ENCODE results near the gene AHRR. TPM values are rescaled to one million over a fixed set of nuclear protein-coding genes. Genes with fewer than 3 reads are reported as not detected.
"Not testable (repeated sequence)": the region's sequence is repeated elsewhere in the genome, so short reads cannot be mapped to it uniquely, and the experiment has no call there.

The AHRR gene
- total RNA-seq: 10 to 100 TPM in 1 of 2 donors, 1 to 10 TPM in 1; 4.1 to 11.0 TPM

DNA sequence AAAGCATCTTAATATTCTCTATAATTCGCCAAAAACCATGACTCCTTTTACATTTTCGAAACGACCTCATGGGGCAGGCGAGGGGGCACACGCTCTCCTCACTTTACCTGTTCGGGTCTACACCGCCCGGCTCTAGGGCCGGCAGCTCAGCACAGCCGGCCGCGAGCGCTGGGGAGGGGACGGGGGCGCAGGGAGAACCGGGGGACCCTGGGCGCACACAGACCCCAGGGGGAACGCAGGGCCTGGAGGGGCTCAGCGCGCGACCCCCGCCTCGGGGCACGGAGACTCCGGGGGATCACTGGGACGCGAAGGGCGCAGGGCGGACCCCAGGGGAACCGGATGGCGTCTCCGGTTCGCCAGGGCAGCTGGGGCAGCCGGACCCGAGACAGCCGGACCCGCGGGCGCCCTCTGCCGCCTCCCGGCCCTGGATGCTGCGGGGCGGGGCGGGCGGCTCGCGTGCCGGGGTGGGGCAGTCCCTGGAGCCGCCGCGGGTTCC lies at the start of gene AHRR:
Gene AHRR (plus strand): TSS at position 485 of the 496 bp plus-strand sequence. CDS start 22,189 bp downstream, outside the sequence.
- Mint-ChIP-seq H3K4me3 (peak within 1 kb of the TSS; percentile 44), H3K27ac (no peak within 1 kb of the TSS), H3K27me3 (peaks cover 16 to 17% of the 10 kb centered on the region in 2 donors), H3K9me3 (no peaks in the 10 kb centered on the region), H3K4me1 (ENCODE audit: low read depth in 2 of 2) (peaks cover 0 to 5% of the 10 kb centered on the region in 2 donors), H3K36me3 (no peaks in the 10 kb centered on the region)
- peak; percentile 77 to 86 for ATAC-seq
- peak; percentile 74 for DNase-seq (ENCODE audit: low spot score)

DNA sequence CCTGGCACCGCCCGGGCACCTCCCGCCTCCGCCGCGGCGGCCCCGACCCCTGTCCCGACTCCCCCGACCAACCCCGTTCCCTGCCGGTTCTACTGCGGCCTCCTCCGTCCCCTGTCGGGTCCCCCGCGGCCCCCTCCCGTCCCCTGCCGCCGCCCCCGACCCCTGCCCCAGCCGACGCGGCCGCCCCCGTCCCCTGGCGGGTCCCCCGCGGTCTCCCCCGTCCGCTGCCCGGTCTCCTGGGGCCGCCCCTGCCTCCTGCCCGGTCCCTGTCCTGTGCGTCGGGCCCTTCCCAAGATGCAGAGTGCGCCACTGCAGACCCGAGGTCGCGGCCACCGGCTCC lies 49.7 kb upstream of the AHRR start:
- H3K27me3 Mint-ChIP-seq; H3K4me3 Mint-ChIP-seq; H3K9me3 Mint-ChIP-seq; DNase-seq (ENCODE audit: low spot score); H3K36me3 Mint-ChIP-seq; ATAC-seq: not testable (repeated sequence)
- H3K4me1 Mint-ChIP-seq (ENCODE audit: low read depth in 2 of 2): peaks cover 14 to 26% of the 10 kb centered on the region in 2 donors
- peak overlapping the region in 1 of 2 donors; percentile 79 for H3K27ac Mint-ChIP-seq

DNA sequence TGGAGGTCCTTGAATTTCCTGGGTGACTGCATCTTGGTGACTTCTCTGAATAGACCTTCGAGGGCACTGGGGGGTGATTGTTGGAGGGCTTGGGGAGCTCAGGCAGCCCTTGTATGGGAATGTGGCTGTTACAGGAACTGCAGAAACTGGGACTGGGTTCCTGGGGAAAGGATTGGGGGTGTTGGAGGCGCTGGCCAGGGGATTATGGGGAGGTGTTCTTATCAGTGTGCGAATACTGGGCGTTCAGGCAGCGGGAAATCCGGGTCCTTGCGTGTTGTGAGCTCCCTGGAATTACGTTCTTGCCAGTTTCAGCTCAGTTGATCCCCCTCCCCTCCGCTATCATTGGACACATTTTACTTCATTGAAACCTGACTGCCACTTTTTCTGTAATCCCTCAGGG lies 48.4 kb upstream of the AHRR start:
- ATAC-seq; H3K27me3 Mint-ChIP-seq; DNase-seq (ENCODE audit: low spot score); H3K36me3 Mint-ChIP-seq; H3K9me3 Mint-ChIP-seq: not testable (repeated sequence)
- Mint-ChIP-seq H3K4me1 (ENCODE audit: low read depth in 2 of 2) (peaks cover 14 to 23% of the 10 kb centered on the region in 2 donors), H3K4me3 (peak overlapping the region; percentile 74), H3K27ac (peak overlapping the region; percentile 47 to 79)

DNA sequence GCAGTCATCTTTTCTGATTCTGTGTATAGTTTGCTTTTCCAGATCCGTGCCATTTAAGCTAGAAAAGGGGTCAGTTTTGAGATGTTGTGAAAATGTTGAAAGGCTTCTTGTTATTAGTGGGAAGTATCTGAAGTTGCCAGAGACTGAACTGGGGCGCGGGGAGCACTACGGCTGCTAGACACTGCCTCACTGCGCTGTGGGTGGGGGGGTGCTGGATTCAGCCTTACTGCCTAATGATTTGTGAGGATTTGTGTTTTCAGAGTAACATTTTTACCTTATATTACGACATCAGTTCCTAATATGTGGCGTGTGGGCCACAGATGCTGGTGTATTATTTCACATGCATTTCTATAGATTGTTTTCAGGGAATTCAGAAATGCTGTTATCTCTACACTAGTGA lies 48.0 kb upstream of the AHRR start:
- H3K9me3 Mint-ChIP-seq; H3K36me3 Mint-ChIP-seq; DNase-seq (ENCODE audit: low spot score); ATAC-seq; H3K27me3 Mint-ChIP-seq: not testable (repeated sequence)
- H3K4me3 Mint-ChIP-seq: peak overlapping the region; percentile 74
- peak overlapping the region; percentile 47 to 79 for H3K27ac Mint-ChIP-seq
- H3K4me1 Mint-ChIP-seq (ENCODE audit: low read depth in 2 of 2): peaks cover 17 to 23% of the 10 kb centered on the region in 2 donors

DNA sequence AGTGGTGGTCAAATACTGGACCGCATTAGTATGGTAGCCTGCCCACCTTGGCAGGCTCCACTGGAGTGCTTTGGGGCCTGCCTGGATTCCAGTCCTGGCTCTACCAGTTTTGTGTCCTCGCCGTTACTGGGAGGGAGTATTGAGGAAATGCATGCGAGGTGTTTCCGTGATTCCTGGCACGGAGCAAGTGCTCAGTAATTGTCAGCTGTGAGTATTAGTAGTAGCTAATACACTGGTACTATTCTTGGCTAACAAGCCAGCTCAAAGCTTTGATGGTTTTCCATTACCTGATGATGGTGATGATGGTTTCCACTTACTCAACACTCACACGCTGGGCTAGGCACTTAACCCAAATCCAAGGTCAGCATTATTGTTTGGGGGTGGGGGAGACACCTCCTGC lies 47.2 kb upstream of the AHRR start:
- not testable (repeated sequence) for H3K9me3 Mint-ChIP-seq; H3K27me3 Mint-ChIP-seq; DNase-seq (ENCODE audit: low spot score); ATAC-seq; H3K27ac Mint-ChIP-seq; H3K4me3 Mint-ChIP-seq; H3K36me3 Mint-ChIP-seq
- peaks cover 19 to 25% of the 10 kb centered on the region in 2 donors for H3K4me1 Mint-ChIP-seq (ENCODE audit: low read depth in 2 of 2)

DNA sequence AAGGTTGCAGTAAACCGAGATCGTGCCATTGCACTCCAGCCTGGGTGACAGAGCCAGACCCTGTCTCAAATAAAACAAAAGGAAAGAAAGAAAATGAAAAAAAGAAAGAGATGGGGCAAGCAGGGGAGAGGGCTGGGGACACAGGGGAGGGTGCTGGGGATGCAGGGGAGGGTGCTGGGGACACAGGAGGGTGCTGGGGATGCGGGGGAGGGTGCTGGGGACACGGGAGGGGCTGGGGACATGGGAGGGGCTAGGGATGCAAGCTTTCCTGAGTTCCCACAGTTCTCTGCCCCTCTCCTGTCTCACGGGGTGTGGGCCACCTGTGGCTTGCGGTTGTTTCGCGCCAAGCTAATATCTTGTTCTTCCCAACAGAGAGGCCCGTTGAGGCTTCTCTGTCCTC lies 42.9 kb upstream of the AHRR start:
- DNase-seq (ENCODE audit: low spot score): no peak
- Mint-ChIP-seq H3K27me3 (no peaks in the 10 kb centered on the region), H3K9me3 (no peaks in the 10 kb centered on the region), H3K27ac (no peak overlapping the region), H3K36me3 (no peaks in the 10 kb centered on the region), H3K4me3 (no peak overlapping the region), H3K4me1 (ENCODE audit: low read depth in 2 of 2) (peaks cover 34 to 42% of the 10 kb centered on the region in 2 donors)
- no peak for ATAC-seq

DNA sequence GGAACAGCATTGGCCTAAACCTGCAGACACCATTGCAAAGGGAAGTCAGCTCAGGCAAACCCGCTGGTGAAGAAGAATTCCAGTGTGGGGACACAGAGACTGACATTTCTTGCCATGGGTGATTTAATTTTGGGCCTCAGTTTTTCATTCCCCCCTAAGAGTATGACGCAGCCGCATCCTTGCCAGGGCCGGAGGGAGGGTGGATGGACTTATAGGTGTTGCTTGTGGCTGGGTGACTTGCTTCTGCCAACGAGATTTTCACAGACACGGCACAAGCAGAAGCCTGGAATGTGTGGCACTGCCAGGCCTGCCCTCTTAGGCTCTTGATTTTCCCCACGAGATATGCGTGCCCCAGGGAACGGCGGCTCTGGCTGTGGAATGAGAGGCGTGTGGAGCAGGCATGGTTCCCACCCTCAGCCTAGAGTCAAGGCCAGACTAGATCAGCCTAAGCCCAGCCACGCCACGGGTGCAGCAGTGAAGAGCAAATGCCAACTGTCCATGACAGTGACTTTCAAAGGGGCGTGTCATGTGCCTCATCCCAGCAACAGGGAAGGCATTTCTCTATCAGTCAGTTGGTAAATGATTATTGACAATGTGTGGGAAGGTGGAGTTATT lies 42.4 kb upstream of the AHRR start:
- H3K27me3 Mint-ChIP-seq; H3K9me3 Mint-ChIP-seq; H3K36me3 Mint-ChIP-seq; ATAC-seq; H3K4me3 Mint-ChIP-seq; DNase-seq (ENCODE audit: low spot score): not testable (repeated sequence)
- peaks cover 39 to 47% of the 10 kb centered on the region in 2 donors for H3K4me1 Mint-ChIP-seq (ENCODE audit: low read depth in 2 of 2)
- peak overlapping the region in 1 of 2 donors; percentile 58 for H3K27ac Mint-ChIP-seq

DNA sequence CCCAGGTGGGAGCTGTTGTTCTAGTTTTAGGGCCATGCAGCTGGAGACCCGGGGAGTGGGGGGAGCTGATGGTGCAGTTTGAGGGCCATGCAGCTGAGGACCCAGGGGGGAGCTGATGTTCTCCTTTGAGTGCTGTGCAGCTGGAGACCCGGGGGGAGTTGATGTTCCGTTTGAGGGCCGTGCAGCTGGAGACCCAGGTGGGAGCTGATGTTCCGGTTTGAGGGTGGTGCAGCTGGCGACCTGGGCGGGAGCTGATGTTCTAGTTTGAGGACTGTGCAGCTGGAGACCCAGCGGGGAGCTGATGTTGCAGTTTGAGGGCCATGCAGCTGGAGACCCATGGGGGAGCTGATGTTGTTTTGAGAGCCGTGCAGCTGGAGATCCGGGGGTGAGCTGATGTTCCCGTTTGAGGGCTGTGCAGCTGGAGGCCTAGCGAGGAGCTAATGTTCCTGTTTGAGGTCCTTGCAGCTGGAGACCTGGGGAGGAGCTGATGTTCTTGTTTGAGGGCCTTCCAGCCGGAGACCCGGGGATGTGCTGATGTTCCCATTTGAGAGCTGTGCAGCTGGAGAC lies 35.4 kb upstream of the AHRR start:
- Mint-ChIP-seq H3K27me3 (no peaks in the 10 kb centered on the region), H3K4me3 (no peak overlapping the region), H3K27ac (no peak overlapping the region), H3K9me3 (no peaks in the 10 kb centered on the region), H3K4me1 (ENCODE audit: low read depth in 2 of 2) (peaks cover 41 to 48% of the 10 kb centered on the region in 2 donors), H3K36me3 (no peaks in the 10 kb centered on the region)
- ATAC-seq (no peak), DNase-seq (ENCODE audit: low spot score) (no peak)

DNA sequence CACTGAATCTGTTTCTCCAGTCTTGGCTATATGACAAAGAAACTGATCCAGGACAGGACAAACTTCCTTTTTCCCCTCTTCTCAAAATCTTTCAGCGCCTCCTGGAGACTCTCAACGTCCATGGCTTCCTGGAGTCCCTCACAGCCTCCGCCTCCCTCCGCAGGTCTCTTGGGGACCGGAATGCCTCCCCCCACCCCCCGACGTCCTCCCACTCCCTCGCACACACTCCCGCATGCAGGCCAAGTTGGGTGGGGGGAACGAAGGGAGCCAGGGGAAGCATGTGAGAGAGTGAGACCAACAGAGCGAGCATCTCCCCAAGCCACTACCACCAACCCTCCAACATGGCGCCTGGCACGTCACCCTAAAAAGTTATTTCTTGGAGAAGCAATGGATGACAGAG lies 31.3 kb upstream of the AHRR start:
- not testable (repeated sequence) for ATAC-seq, H3K36me3 Mint-ChIP-seq

DNA sequence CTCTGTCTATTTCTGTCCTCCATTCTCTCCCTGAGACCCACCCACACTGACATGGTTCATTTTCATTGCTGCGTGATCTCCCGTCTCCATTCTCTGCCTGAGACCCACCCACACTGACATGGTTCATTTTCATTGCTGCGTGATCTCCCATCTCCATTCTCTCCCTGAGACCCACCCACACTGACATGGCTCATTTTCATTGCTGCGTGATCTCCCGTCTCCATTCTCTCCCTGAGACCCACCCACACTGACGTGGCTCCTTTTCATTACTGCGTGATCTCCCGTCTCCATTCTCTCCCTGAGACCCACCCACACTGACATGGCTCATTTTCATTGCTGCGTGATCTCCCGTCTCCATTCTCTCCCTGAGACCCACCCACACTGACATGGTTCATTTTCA lies 30.2 kb upstream of the AHRR start:
- not testable (repeated sequence) for H3K27ac Mint-ChIP-seq; H3K36me3 Mint-ChIP-seq; H3K4me3 Mint-ChIP-seq; H3K27me3 Mint-ChIP-seq; H3K9me3 Mint-ChIP-seq; DNase-seq (ENCODE audit: low spot score); ATAC-seq
- H3K4me1 Mint-ChIP-seq (ENCODE audit: low read depth in 2 of 2): peaks cover 17 to 24% of the 10 kb centered on the region in 2 donors

More for the DNA sequence above, 31.3 kb upstream of the AHRR start:
- not testable (repeated sequence) for H3K27ac Mint-ChIP-seq; DNase-seq (ENCODE audit: low spot score); H3K4me3 Mint-ChIP-seq; H3K9me3 Mint-ChIP-seq; H3K27me3 Mint-ChIP-seq
- H3K4me1 Mint-ChIP-seq (ENCODE audit: low read depth in 2 of 2): peaks cover 22 to 23% of the 10 kb centered on the region in 2 donors

DNA sequence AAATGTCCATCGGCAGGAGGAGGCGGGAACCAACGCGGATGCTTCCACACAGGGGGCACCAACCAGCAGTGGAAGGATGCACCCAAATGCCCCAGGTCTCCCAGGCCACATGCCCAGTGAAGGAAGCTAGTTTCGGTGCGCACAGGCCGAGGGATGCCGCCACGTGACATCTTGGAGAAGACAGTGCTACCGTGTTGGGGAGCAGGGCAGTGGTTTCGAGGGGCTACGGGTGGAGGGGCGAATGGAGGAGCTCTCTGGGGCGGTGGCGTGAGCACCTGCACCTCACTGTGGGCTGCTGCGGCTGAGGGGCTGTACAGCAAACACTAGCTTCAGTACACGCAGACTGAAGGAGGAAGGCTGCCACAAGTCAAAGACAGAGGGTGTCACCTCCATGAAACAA lies 26.7 kb upstream of the AHRR start:
- H3K36me3 Mint-ChIP-seq; DNase-seq (ENCODE audit: low spot score); H3K9me3 Mint-ChIP-seq; H3K27me3 Mint-ChIP-seq; H3K4me3 Mint-ChIP-seq; ATAC-seq; H3K27ac Mint-ChIP-seq: not testable (repeated sequence)
- H3K4me1 Mint-ChIP-seq (ENCODE audit: low read depth in 2 of 2): peaks cover 17 to 29% of the 10 kb centered on the region in 2 donors

DNA sequence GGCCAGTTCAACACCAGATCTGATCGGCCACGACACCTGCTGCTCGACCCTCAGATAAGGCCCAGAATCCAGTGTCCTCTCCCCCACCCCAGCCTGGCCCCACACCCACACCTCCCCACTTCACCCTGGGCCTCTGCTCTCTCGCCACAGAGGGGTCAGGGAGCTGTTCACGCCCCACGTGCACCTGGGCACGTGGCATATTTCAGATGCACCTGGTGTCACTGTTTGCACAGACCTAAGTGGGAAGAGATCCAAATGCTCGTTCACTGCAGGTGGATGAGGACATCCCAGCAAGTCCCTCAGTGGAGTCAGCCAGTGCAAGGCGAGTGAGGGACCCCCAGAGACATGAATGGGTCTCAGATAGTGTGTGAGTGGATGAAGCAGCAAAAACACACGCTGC lies 25.3 kb upstream of the AHRR start:
- H3K36me3 Mint-ChIP-seq; H3K27me3 Mint-ChIP-seq; DNase-seq (ENCODE audit: low spot score); H3K27ac Mint-ChIP-seq; ATAC-seq; H3K9me3 Mint-ChIP-seq: not testable (repeated sequence)
- H3K4me1 Mint-ChIP-seq (ENCODE audit: low read depth in 2 of 2): peaks cover 20 to 31% of the 10 kb centered on the region in 2 donors
- H3K4me3 Mint-ChIP-seq: peak overlapping the region; percentile 33

DNA sequence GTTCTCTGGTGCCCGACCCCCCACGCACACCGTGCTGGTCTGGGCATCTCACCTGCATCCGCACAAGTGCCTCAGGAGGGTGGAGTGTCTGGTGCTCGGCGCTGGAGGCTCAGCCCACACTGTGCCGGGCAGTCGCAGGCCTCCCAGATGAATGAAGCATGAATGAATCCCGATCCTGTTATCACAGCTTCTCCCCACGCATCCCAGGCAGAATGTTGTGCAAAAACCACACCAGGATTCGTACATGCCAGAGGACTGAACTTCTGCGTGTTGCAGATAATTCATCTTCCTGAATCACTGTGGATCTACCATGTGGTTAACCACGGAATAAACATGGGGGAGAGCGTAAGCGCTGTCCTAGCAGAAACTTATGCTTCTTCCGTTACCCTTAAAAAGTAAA lies 24.6 kb upstream of the AHRR start:
- peaks cover 18 to 31% of the 10 kb centered on the region in 2 donors for H3K4me1 Mint-ChIP-seq (ENCODE audit: low read depth in 2 of 2)
- not testable (repeated sequence) for H3K9me3 Mint-ChIP-seq; H3K27me3 Mint-ChIP-seq; H3K36me3 Mint-ChIP-seq; DNase-seq (ENCODE audit: low spot score); H3K27ac Mint-ChIP-seq
- H3K4me3 Mint-ChIP-seq: peak overlapping the region; percentile 15
- ATAC-seq: peak; percentile 65 to 72

DNA sequence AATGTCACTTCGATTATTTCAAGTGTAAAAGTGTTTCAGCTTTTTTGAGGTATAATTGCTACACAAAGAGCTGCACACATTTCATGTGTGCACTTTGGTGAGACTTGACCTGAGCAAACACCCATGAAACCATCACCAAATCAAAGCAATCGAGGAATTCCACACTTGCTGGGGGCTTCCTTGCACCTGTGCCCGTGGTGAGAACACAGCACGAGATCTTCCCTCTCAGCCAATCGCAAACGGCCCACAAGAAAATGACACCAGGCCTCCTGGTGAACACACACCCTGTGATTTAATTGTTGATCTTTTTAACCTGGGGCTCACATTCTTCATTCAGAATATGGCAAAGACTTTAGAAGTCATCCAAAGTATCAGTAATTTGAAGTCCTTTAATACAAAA lies 24.1 kb upstream of the AHRR start:
- H3K4me1 Mint-ChIP-seq (ENCODE audit: low read depth in 2 of 2): peaks cover 14 to 31% of the 10 kb centered on the region in 2 donors
- H3K9me3 Mint-ChIP-seq; ATAC-seq; DNase-seq (ENCODE audit: low spot score); H3K27me3 Mint-ChIP-seq; H3K27ac Mint-ChIP-seq; H3K36me3 Mint-ChIP-seq: not testable (repeated sequence)
- peak overlapping the region; percentile 15 for H3K4me3 Mint-ChIP-seq

All from natural killer cell treated with Interleukin-12 subunit alpha and Interleukin-12 subunit beta and Interleukin-15 and Interleukin-18, amount 100 ng/mL, for 72 hours (primary cell).